ENCODE data around the gene UBR2.
A peak's percentile ranks its signal among the peaks of the same experiment; 100 is the strongest.

UBR2 gene

GRCh38 chr6:42637681-42638080 lies 73.9 kb downstream of the UBR2 start:
- Histone ChIP-seq H3K36me3 (ENCODE audit: control insufficient read depth in 1 of 2, insufficient read depth in 2 of 2, low read depth in 1 of 2, low read length in 2 of 2) (peaks cover 16 to 94% of the 10 kb centered on the region in 2 experiments), H2BK120ac (ENCODE audit: low read depth, low read length) (no peak overlapping the region), H3K27ac (ENCODE audit: low read length, poor library complexity, severe bottlenecking) (no peak overlapping the region), H2AFZ (ENCODE audit: low read depth, low read length) (no peak overlapping the region), H3K18ac (ENCODE audit: low read depth in 1 of 2, low read length in 2 of 2) (no peak overlapping the region), H3K9me3 (ENCODE audit: control insufficient read depth, low read length) (no peaks in the 10 kb centered on the region), H4K8ac (ENCODE audit: low read length) (no peak overlapping the region), H3K79me1 (replicated peaks; ENCODE audit: low read length, poor library complexity, severe bottlenecking) (peaks cover 12% of the 10 kb centered on the region), H3K27me3 (ENCODE audit: control insufficient read depth in 1 of 2, insufficient read depth in 1 of 2, low read length in 2 of 2) (no peaks in the 10 kb centered on the region), H2BK5ac (ENCODE audit: low read depth, low read length, poor library complexity, severe bottlenecking) (no peak overlapping the region), H3K4ac (ENCODE audit: low read depth in 1 of 2, low read length in 2 of 2) (no peak overlapping the region), H2AK5ac (ENCODE audit: low read length, severe bottlenecking) (no peak overlapping the region), H2BK12ac (ENCODE audit: low read length in 2 of 2) (no peak overlapping the region), H3K14ac (ENCODE audit: low read length in 2 of 2) (no peak overlapping the region), H3K4me3 (ENCODE audit: insufficient read depth in 1 of 2, low read depth in 1 of 2, low read length in 2 of 2) (no peak overlapping the region), H4K91ac (ENCODE audit: low read length) (no peak overlapping the region), H3K4me1 (ENCODE audit: control insufficient read depth, insufficient read depth, low read depth, low read length) (no peaks in the 10 kb centered on the region), H2BK15ac (ENCODE audit: low read depth, poor library complexity, severe bottlenecking) (no peak overlapping the region), H3K9ac (ENCODE audit: low read length) (no peak overlapping the region), H3K23ac (ENCODE audit: low read length in 2 of 2) (no peak overlapping the region), H3K4me2 (ENCODE audit: low read length, poor library complexity, severe bottlenecking) (no peak overlapping the region)
- WGBS: 97% methylated on average over 3 of the region's 3 CpGs
- no peak for DNase-seq

GRCh38 chr6:42642794-42643193 lies 79.0 kb downstream of the UBR2 start:
- Histone ChIP-seq H4K91ac (ENCODE audit: low read length) (no peak overlapping the region), H3K36me3 (ENCODE audit: control insufficient read depth in 1 of 2, insufficient read depth in 2 of 2, low read depth in 1 of 2, low read length in 2 of 2) (peaks cover 8 to 88% of the 10 kb centered on the region in 2 experiments), H2BK15ac (ENCODE audit: low read depth, poor library complexity, severe bottlenecking) (no peak overlapping the region), H3K18ac (ENCODE audit: low read depth in 1 of 2, low read length in 2 of 2) (no peak overlapping the region), H3K4me1 (ENCODE audit: control insufficient read depth, insufficient read depth, low read depth, low read length) (no peaks in the 10 kb centered on the region), H4K8ac (ENCODE audit: low read length) (peak overlapping the region; percentile 60), H3K79me1 (replicated peaks; ENCODE audit: low read length, poor library complexity, severe bottlenecking) (peaks cover 13% of the 10 kb centered on the region), H3K4ac (ENCODE audit: low read depth in 1 of 2, low read length in 2 of 2) (no peak overlapping the region), H3K23ac (ENCODE audit: low read length in 2 of 2) (no peak overlapping the region), H3K9ac (ENCODE audit: low read length) (no peak overlapping the region), H3K14ac (ENCODE audit: low read length in 2 of 2) (no peak overlapping the region), H2BK12ac (ENCODE audit: low read length in 2 of 2) (no peak overlapping the region), H2AK5ac (ENCODE audit: low read length, severe bottlenecking) (no peak overlapping the region), H3K27me3 (ENCODE audit: control insufficient read depth in 1 of 2, insufficient read depth in 1 of 2, low read length in 2 of 2) (no peaks in the 10 kb centered on the region), H3K27ac (ENCODE audit: low read length, poor library complexity, severe bottlenecking) (no peak overlapping the region), H3K4me3 (ENCODE audit: insufficient read depth in 1 of 2, low read depth in 1 of 2, low read length in 2 of 2) (no peak overlapping the region), H3K9me3 (ENCODE audit: control insufficient read depth, low read length) (no peaks in the 10 kb centered on the region), H2BK120ac (ENCODE audit: low read depth, low read length) (no peak overlapping the region), H2BK5ac (ENCODE audit: low read depth, low read length, poor library complexity, severe bottlenecking) (no peak overlapping the region), H2AFZ (ENCODE audit: low read depth, low read length) (no peak overlapping the region), H3K4me2 (ENCODE audit: low read length, poor library complexity, severe bottlenecking) (no peak overlapping the region)
- WGBS: 91% methylated on average over 5 of the region's 5 CpGs
- DNase-seq: no peak

GRCh38 chr6:42644211-42644610 lies 80.4 kb downstream of the UBR2 start:
- no peaks in the 10 kb centered on the region for H3K9me3 ChIP-seq (ENCODE audit: control insufficient read depth, low read length)
- 70% methylated on average over 1 of the region's 3 CpGs for WGBS
- no peaks in the 10 kb centered on the region for H3K27me3 ChIP-seq (ENCODE audit: control insufficient read depth in 1 of 2, insufficient read depth in 1 of 2, low read length in 2 of 2)
- H3K14ac ChIP-seq (ENCODE audit: low read length in 2 of 2): no peak overlapping the region
- H3K4me2 ChIP-seq (ENCODE audit: low read length, poor library complexity, severe bottlenecking): no peak overlapping the region
- no peak overlapping the region for H2BK120ac ChIP-seq (ENCODE audit: low read depth, low read length)
- no peak overlapping the region for H4K91ac ChIP-seq (ENCODE audit: low read length)
- no peak overlapping the region for H3K23ac ChIP-seq (ENCODE audit: low read length in 2 of 2)
- no peak overlapping the region for H4K8ac ChIP-seq (ENCODE audit: low read length)
- no peak overlapping the region for H3K27ac ChIP-seq (ENCODE audit: low read length, poor library complexity, severe bottlenecking)
- no peak for DNase-seq
- no peak overlapping the region for H2BK5ac ChIP-seq (ENCODE audit: low read depth, low read length, poor library complexity, severe bottlenecking)
- H2AK5ac ChIP-seq (ENCODE audit: low read length, severe bottlenecking): no peak overlapping the region
- no peak overlapping the region for H2BK15ac ChIP-seq (ENCODE audit: low read depth, poor library complexity, severe bottlenecking)
- no peak overlapping the region for H3K18ac ChIP-seq (ENCODE audit: low read depth in 1 of 2, low read length in 2 of 2)
- H2BK12ac ChIP-seq (ENCODE audit: low read length in 2 of 2): no peak overlapping the region
- no peak overlapping the region for H3K4ac ChIP-seq (ENCODE audit: low read depth in 1 of 2, low read length in 2 of 2)
- no peaks in the 10 kb centered on the region for H3K4me1 ChIP-seq (ENCODE audit: control insufficient read depth, insufficient read depth, low read depth, low read length)
- peaks cover 10% of the 10 kb centered on the region for H3K79me1 ChIP-seq (replicated peaks; ENCODE audit: low read length, poor library complexity, severe bottlenecking)
- no peak overlapping the region for H2AFZ ChIP-seq (ENCODE audit: low read depth, low read length)
- H3K9ac ChIP-seq (ENCODE audit: low read length): no peak overlapping the region
- H3K4me3 ChIP-seq (ENCODE audit: insufficient read depth in 1 of 2, low read depth in 1 of 2, low read length in 2 of 2): no peak overlapping the region
- peaks cover 12 to 88% of the 10 kb centered on the region in 2 experiments for H3K36me3 ChIP-seq (ENCODE audit: control insufficient read depth in 1 of 2, insufficient read depth in 2 of 2, low read depth in 1 of 2, low read length in 2 of 2)

GRCh38 chr6:42652024-42652746 lies 88.4 kb downstream of the UBR2 start:
- Histone ChIP-seq H3K79me1 (replicated peaks; ENCODE audit: low read length, poor library complexity, severe bottlenecking) (peaks cover 6% of the 10 kb centered on the region), H3K4ac (ENCODE audit: low read depth in 1 of 2, low read length in 2 of 2) (no peak overlapping the region), H3K9ac (ENCODE audit: low read length) (no peak overlapping the region), H3K18ac (ENCODE audit: low read depth in 1 of 2, low read length in 2 of 2) (no peak overlapping the region), H4K8ac (ENCODE audit: low read length) (no peak overlapping the region), H3K23ac (ENCODE audit: low read length in 2 of 2) (no peak overlapping the region), H3K4me1 (ENCODE audit: control insufficient read depth, insufficient read depth, low read depth, low read length) (no peaks in the 10 kb centered on the region), H3K4me3 (ENCODE audit: insufficient read depth in 1 of 2, low read depth in 1 of 2, low read length in 2 of 2) (no peak overlapping the region), H3K9me3 (ENCODE audit: control insufficient read depth, low read length) (no peaks in the 10 kb centered on the region), H2BK15ac (ENCODE audit: low read depth, poor library complexity, severe bottlenecking) (no peak overlapping the region), H3K14ac (ENCODE audit: low read length in 2 of 2) (no peak overlapping the region), H4K91ac (ENCODE audit: low read length) (no peak overlapping the region), H3K27ac (ENCODE audit: low read length, poor library complexity, severe bottlenecking) (no peak overlapping the region), H3K27me3 (ENCODE audit: control insufficient read depth in 1 of 2, insufficient read depth in 1 of 2, low read length in 2 of 2) (no peaks in the 10 kb centered on the region), H2BK120ac (ENCODE audit: low read depth, low read length) (no peak overlapping the region), H3K36me3 (ENCODE audit: control insufficient read depth in 1 of 2, insufficient read depth in 2 of 2, low read depth in 1 of 2, low read length in 2 of 2) (peaks cover 17 to 87% of the 10 kb centered on the region in 2 experiments), H2BK5ac (ENCODE audit: low read depth, low read length, poor library complexity, severe bottlenecking) (no peak overlapping the region), H2BK12ac (ENCODE audit: low read length in 2 of 2) (no peak overlapping the region), H2AFZ (ENCODE audit: low read depth, low read length) (no peak overlapping the region), H3K4me2 (ENCODE audit: low read length, poor library complexity, severe bottlenecking) (no peak overlapping the region), H2AK5ac (ENCODE audit: low read length, severe bottlenecking) (no peak overlapping the region)
- no peak for DNase-seq
- 98% methylated on average over 4 of the region's 5 CpGs for WGBS

All from mesenchymal stem cell (in vitro differentiated cells and primary cell).